Endothelial cell of umbilical vein (primary cell): ENCODE data around the gene JADE3. TPM values are rescaled to one million over a fixed set of nuclear protein-coding genes. Genes with fewer than 3 reads are reported as not detected.

Experiments used
- BruUV-seq: library from RNA; stranded (reverse); fragments of 400-500 nt; replicated peaks from 2 replicates; lab custom pipeline; 2021; lab: Mats Ljungman, UMichigan
- CTCF ChIA-PET: fragments of 300-600, 350-600 bp; sonication (Branson Sonifier 250); formaldehyde crosslinking; loops from one replicate; lab custom pipeline; 2021; ENCODE audit warnings: antibody characterized with exemption, inconsistent platforms; lab: Charles Lee
- POLR2A ChIA-PET: fragments of 300-600, 350-600 bp; sonication (Branson Sonifier 250); formaldehyde crosslinking; loops from one replicate; lab custom pipeline; 2021; ENCODE audit warnings: antibody characterized with exemption, inconsistent platforms; lab: Charles Lee
- DNase-seq: peaks from one replicate; pipeline ENCODE4 v3.0.0-alpha.2; 2011; ENCODE audit warnings: low read depth, low spot score
- FAIRE-seq: peaks from 2 replicates; lab custom pipeline; 2011; peaks lifted over from hg19 to GRCh38; lab: Jason Lieb, UNC
- H2AFZ ChIP-seq: 2 replicates; pipeline ENCODE4 v1.6.0; 2012; ENCODE audit warnings: low read depth, low read length, control low read depth, inconsistent platforms
- H3K27ac ChIP-seq: 2 replicates; pipeline ENCODE4 v1.5.1; 2011; ENCODE audit warnings: low read depth, mild to moderate bottlenecking, control low read depth, low read length, moderate library complexity; ENCODE audit not compliant: insufficient read depth
- H3K27me3 ChIP-seq, 2 experiments: 2 replicates each; pipeline versions ENCODE4 v1.6.0 to v1.6.1; 2011; ENCODE audit warnings: low read length in 2 of 2, mixed read lengths in 1 of 2; ENCODE audit not compliant: control insufficient read depth in 2 of 2, insufficient read depth in 2 of 2
- H3K36me3 ChIP-seq, 2 experiments: 2 replicates in 1 of 2; 3 replicates in 1 of 2; pipeline ENCODE4 v1.5.1; 2011; ENCODE audit warnings: low read length in 2 of 2, mild to moderate bottlenecking in 1 of 2, moderate library complexity in 1 of 2; ENCODE audit not compliant: control insufficient read depth in 2 of 2, insufficient read depth in 2 of 2; ENCODE audit errors: extremely low read depth in 1 of 2
- H3K4me1 ChIP-seq: 3 replicates; pipeline ENCODE4 v1.5.1; 2011; ENCODE audit warnings: mild to moderate bottlenecking, low read length; ENCODE audit not compliant: control insufficient read depth, insufficient read depth; ENCODE audit errors: extremely low read depth
- H3K4me2 ChIP-seq: 2 replicates; pipeline ENCODE4 v1.6.1; 2011; ENCODE audit warnings: low read length, control low read depth, mixed read lengths; ENCODE audit not compliant: insufficient read depth
- H3K4me3 ChIP-seq, 3 experiments: fragments of 200-600 bp in 1 of 3; sonication (generic), shearing (Covaris generic) in 1 of 3; replicated peaks in 1 of 3; 2 replicates each; pipeline ENCODE4 v1.5.1; 2011 to 2016; ENCODE audit warnings: control low read depth in 3 of 3, low read length in 3 of 3, mild to moderate bottlenecking in 2 of 3, inconsistent platforms in 1 of 3, low read depth in 1 of 3, moderate library complexity in 1 of 3; ENCODE audit not compliant: insufficient read depth in 1 of 3
- H3K79me2 ChIP-seq: 2 replicates; pipeline ENCODE4 v1.6.0; 2012; ENCODE audit warnings: low read length, inconsistent platforms; ENCODE audit not compliant: control insufficient read depth, insufficient read depth
- H3K9ac ChIP-seq: replicated peaks from 2 replicates; pipeline ENCODE3; 2011; ENCODE audit warnings: low read length, control low read depth; ENCODE audit not compliant: insufficient read depth; ENCODE audit errors: extremely low read depth
- H3K9me1 ChIP-seq: replicated peaks from 3 replicates; pipeline ENCODE4 v1.6.0; 2011; ENCODE audit warnings: mild to moderate bottlenecking, low read length; ENCODE audit not compliant: control insufficient read depth, insufficient read depth; ENCODE audit errors: extremely low read depth
- H3K9me3 ChIP-seq: replicated peaks from 2 replicates; pipeline ENCODE4 v1.5.1; 2012; ENCODE audit warnings: low read length, inconsistent platforms; ENCODE audit not compliant: control insufficient read depth, insufficient read depth
- H4K20me1 ChIP-seq: replicated peaks from 2 replicates; pipeline ENCODE3; 2011; ENCODE audit warnings: mild to moderate bottlenecking, low read length; ENCODE audit not compliant: control insufficient read depth, insufficient read depth; ENCODE audit errors: extremely low read depth
- EZH2 ChIP-seq: IDR thresholded peaks from 2 replicates; pipeline ENCODE4 v1.6.1; 2012; ENCODE audit warnings: borderline replicate concordance, low read depth, mild to moderate bottlenecking, moderate library complexity, low read length, inconsistent platforms; ENCODE audit not compliant: severe bottlenecking
- FOS ChIP-seq: IDR thresholded peaks from 2 replicates; pipeline ENCODE4 v1.6.1; 2011; ENCODE audit warnings: mild to moderate bottlenecking, low read length, moderate library complexity, borderline replicate concordance; ENCODE audit not compliant: insufficient read depth
- GATA2 ChIP-seq: IDR thresholded peaks from 2 replicates; pipeline ENCODE4 v1.7.0; 2011; ENCODE audit warnings: low read depth, mild to moderate bottlenecking, moderate library complexity, mixed read lengths, low read length; ENCODE audit not compliant: insufficient read length, insufficient read depth
- JUN ChIP-seq: IDR thresholded peaks from 2 replicates; pipeline ENCODE4 v1.6.1; 2011; ENCODE audit warnings: borderline replicate concordance, low read depth; ENCODE audit not compliant: insufficient read length, insufficient read depth
- MYC ChIP-seq: IDR thresholded peaks from one replicate; pipeline ENCODE4 v1.6.1; 2011; ENCODE audit warnings: mild to moderate bottlenecking, low read depth, low read length
- POLR2A ChIP-seq: IDR thresholded peaks from 2 replicates; pipeline ENCODE4 v1.6.1; 2012; ENCODE audit warnings: low read depth, mild to moderate bottlenecking, control low read depth, low read length
- POLR2AphosphoS5 ChIP-seq: IDR thresholded peaks from 2 replicates; pipeline ENCODE4 v1.6.1; 2012; ENCODE audit warnings: low read depth, mild to moderate bottlenecking, control low read depth, low read length, moderate library complexity; ENCODE audit not compliant: insufficient read depth
- dilution Hi-C: fragments of 300-500 bp; cut with MboI; formaldehyde crosslinking; loops from one replicate; pipeline ENCODE4 v1.15.0; 2019; ENCODE audit warnings: low sequenced_read_pairs; ENCODE audit not compliant: extremely low pct_ligation_motif_present
- intact Hi-C: fragments of 100-400 bp; cut with micrococcal nuclease; formaldehyde crosslinking; loops from one replicate; pipeline ENCODE4 v1.10.0; 2022
- polyA plus RNA-seq, 4 experiments: library from polyadenylated mRNA; depleted of rRNA in 3 of 4; stranded (reverse) in 3 of 4; unstranded in 1 of 4; fragments of >200 nt; gene quantifications; 2 replicates each; pipeline versions ENCODE4 v1.2.1 to v1.2.3, GENCODE V29; 2011 to 2012; ENCODE audit warnings: missing spikeins in 1 of 4
- total RNA-seq: library from RNA; stranded (reverse); gene quantifications from 2 replicates; pipeline ENCODE4 v1.2.3, GENCODE V29; 2021
- TF ChIP-seq, protein P1 (sequence below): IDR thresholded peaks from 2 replicates; pipeline ENCODE4 v1.6.1; 2011; ENCODE audit not compliant: insufficient read depth, insufficient read length
- TF ChIP-seq, protein P2 (sequence below), 2 donors: IDR thresholded peaks; 1 replicate in 1 of 2; 2 replicates in 1 of 2; pipeline ENCODE4 v1.5.1; 2011; ENCODE audit warnings: low read length in 2 of 2, mild to moderate bottlenecking in 2 of 2, moderate library complexity in 2 of 2, control low read depth in 1 of 2, inconsistent platforms in 1 of 2, low read depth in 1 of 2; ENCODE audit not compliant: insufficient read depth in 1 of 2; ENCODE audit errors: extremely low read depth in 1 of 2

Gene JADE3
- total and polyA plus RNA-seq, 2 donors (not counting 3 experiments of a cell fraction or from before 2014, with no cell fraction given): 4.9 to 18.4 TPM

DNA sequence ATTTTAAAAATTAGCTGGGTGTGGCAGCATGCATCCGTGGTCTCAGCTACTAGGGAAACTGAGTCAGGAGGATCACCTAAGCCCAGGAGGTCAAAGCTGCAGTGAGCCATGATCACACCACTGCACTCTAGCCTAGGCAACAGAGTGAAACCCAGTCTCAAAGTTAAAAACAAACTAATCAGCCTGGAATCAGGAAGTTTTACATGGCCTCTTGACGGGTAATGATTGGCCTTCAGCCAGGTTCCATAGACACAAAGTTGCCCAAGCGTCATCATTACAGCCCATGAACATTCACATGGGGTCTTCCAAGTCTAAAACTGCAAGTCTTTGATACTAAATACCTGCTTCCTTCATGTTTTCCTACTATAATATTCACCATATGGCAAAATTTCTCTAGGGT, 156.0 kb downstream of the JADE3 start:
- Histone ChIP-seq H3K79me2 (no peaks in the 10 kb centered on the region), H3K4me1 (no peaks in the 10 kb centered on the region), H3K9ac (no peak overlapping the region), H3K4me3 (no peak overlapping the region), H3K27me3 (no peaks in the 10 kb centered on the region), H3K4me2 (no peak overlapping the region), H3K9me3 (no peaks in the 10 kb centered on the region), H3K36me3 (no peaks in the 10 kb centered on the region), H3K9me1 (no peaks in the 10 kb centered on the region), H3K27ac (no peak overlapping the region), H2AFZ (no peak overlapping the region), H4K20me1 (no peaks in the 10 kb centered on the region)
- TF ChIP-seq EZH2 (no peak), POLR2A (no peak), FOS (no peak), GATA2 (no peak), POLR2AphosphoS5 (no peak), MYC (no peak), JUN (no peak)
- TF ChIP-seq, protein P1, sequence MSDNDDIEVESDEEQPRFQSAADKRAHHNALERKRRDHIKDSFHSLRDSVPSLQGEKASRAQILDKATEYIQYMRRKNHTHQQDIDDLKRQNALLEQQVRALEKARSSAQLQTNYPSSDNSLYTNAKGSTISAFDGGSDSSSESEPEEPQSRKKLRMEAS: no peak
- TF ChIP-seq, protein P2, sequence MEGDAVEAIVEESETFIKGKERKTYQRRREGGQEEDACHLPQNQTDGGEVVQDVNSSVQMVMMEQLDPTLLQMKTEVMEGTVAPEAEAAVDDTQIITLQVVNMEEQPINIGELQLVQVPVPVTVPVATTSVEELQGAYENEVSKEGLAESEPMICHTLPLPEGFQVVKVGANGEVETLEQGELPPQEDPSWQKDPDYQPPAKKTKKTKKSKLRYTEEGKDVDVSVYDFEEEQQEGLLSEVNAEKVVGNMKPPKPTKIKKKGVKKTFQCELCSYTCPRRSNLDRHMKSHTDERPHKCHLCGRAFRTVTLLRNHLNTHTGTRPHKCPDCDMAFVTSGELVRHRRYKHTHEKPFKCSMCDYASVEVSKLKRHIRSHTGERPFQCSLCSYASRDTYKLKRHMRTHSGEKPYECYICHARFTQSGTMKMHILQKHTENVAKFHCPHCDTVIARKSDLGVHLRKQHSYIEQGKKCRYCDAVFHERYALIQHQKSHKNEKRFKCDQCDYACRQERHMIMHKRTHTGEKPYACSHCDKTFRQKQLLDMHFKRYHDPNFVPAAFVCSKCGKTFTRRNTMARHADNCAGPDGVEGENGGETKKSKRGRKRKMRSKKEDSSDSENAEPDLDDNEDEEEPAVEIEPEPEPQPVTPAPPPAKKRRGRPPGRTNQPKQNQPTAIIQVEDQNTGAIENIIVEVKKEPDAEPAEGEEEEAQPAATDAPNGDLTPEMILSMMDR (IDR thresholded peaks at IDR 0.05; ENCODE audit: extremely low read depth in 1 of 2, insufficient read depth in 1 of 2, low read depth in 1 of 2, low read length in 2 of 2): no peak
- no TSS peak for BruUV-seq
- dilution Hi-C loops: no loop called here
- intact Hi-C loops: no loop called here
- DNase-seq (no peak), FAIRE-seq (no peak)
- ChIA-PET POLR2A (no interaction called here), CTCF (no interaction called here)
